ENCODE results near the gene ATP5F1E.
A peak's percentile ranks its signal among the peaks of the same experiment; 100 is the strongest.
"Not testable (repeated sequence)": the region's sequence is repeated elsewhere in the genome, so short reads cannot be mapped to it uniquely, and the experiment has no call there.

The ATP5F1E gene

GRCh38 chr20:59042796-59043631 lies 10.9 kb upstream of the ATP5F1E start:
- DNase-seq = peak; percentile 87

DNA sequence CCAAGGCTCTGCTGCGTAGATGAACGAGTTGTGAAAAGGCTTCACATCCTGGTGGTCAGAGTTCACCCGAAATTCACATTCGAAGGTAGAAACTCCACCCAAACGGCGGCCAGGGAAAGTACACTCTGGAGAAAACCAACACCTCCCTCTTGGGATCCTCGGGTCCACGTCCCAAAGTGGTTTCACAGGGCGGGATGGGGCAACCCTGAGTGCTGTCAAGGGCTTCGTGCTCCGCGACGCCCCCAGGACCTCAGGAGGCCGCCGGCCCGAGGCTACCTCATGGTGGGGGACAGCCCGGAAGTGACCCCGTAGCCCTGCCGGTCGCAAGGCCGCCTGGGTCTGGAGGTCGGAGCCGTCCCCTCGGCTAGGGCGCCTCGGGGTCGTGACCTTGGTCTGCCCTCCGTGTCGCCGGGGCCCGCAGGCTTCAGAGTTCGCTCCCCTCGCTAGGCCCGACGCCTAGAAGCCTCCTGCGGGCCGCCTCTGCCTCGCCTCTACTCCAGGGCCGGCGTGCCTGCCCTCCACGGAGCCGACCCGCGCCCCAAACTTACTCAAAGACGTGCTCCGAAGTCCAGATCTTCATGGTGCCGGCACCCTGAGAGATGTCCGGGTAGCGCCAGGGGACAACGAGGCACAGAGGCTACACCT lies 10.1 kb upstream of the ATP5F1E start, which contains the start of gene PRELID3B:
Gene PRELID3B, minus strand, starts transcription at position 636 of the 645 bp plus-strand sequence. Its CDS starts 56 bp downstream, at position 580.
- DNase-seq = peak; percentile 29

DNA sequence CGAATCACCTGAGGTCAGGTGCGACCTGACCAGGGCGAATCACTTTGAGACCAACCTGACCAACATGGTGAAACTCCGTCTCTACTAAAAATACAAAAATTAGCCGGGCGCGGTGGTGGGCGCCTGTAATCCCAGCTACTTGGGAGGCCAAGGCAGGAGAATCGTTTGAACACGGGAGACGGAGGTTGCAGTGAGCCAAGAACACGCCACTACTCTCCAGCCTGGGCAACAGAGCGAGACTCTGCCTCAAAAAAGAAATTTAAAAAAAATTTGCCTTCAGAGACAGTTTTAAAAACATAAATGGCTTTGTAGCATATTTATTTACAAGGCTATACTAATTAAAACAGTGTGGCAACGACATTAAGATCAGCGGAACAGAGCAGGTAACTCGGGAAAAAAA lies 9.4 kb upstream of the ATP5F1E start:
- not testable (repeated sequence) for DNase-seq

DNA sequence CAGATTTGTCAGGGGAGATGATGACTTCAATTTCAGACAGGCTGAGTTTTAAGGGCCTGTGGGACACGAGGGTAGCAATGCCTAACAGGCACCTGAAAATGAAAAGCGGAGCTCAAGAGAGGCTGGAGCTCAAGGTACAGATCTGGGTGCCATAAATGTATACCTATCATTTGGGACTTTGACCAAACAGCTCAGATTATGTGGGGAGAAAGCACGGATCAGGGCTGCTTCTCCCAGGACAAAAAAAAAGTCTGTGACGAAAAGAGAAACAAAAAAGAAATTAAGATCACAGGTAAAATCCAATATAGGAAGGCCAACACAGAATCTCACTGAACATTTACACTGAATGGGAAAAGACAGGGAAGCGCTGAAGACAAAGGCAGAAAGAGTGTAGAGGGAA lies 8.5 kb upstream of the ATP5F1E start:
- DNase-seq = no peak

- no peak for DNase-seq
Observed at GRCh38 chr20:59039233-59039632, 7.1 kb upstream of the ATP5F1E start.

GRCh38 chr20:59037386-59037785 lies 5.3 kb upstream of the ATP5F1E start:
- no peak for DNase-seq

GRCh38 chr20:59035381-59035780 lies 3.2 kb upstream of the ATP5F1E start:
- no peak for DNase-seq

DNA sequence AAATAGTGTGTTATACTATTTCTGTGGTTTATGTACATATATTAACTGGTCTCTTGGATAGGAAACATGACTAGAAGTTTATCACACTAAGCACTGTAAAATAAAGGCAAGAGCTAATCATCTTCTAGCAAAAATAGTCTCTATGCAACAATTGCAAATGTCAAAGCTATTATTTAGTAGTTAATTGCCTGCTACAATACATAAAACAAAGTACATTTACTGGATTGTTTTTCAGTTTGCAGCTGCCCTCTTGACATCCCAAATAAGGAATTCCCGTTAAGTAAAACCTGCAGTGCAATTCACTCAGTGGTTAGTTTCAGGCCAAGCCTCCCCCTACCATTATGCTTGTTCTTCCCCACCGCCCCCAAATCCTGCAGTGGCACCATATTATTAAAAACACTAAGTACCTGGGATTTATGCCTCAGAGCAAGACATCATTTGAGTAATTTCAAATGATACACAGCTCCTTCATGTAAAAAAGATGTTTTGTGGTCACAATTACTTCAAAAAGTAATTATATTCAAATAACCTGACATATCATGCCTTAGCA lies 1.6 kb upstream of the ATP5F1E start:
- no peak for DNase-seq

DNA sequence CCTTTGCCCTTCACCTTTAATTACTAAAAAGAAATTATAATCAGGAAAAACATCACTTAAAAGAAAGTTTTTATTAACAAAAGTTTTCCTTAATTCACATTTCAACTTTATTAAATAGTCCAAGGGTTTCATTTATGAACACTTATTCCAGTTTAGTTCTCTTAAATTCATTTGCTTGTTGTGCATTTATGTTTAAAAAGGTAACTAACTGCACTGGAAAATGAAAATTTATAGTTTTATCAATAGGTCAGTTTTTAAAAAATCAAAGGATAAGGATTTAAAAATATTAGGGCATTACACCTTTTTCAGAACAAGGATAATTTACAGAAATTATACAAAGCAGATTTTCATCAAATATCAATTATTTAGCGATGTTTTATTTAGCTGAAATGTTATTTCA lies 958 bp upstream of the ATP5F1E start:
- DNase-seq = no peak

GRCh38 chr20:59032713-59033059 lies 551 bp upstream of the ATP5F1E start:
- peak; percentile 30 for DNase-seq

- no peak for DNase-seq
Observed at GRCh38 chr20:59031564-59032022, 542 bp downstream of the ATP5F1E start.

GRCh38 chr20:59030911-59031563 lies 1.1 kb downstream of the ATP5F1E start:
- DNase-seq = no peak

GRCh38 chr20:59028812-59029211 lies 3.3 kb downstream of the ATP5F1E start:
- DNase-seq = no peak

DNA sequence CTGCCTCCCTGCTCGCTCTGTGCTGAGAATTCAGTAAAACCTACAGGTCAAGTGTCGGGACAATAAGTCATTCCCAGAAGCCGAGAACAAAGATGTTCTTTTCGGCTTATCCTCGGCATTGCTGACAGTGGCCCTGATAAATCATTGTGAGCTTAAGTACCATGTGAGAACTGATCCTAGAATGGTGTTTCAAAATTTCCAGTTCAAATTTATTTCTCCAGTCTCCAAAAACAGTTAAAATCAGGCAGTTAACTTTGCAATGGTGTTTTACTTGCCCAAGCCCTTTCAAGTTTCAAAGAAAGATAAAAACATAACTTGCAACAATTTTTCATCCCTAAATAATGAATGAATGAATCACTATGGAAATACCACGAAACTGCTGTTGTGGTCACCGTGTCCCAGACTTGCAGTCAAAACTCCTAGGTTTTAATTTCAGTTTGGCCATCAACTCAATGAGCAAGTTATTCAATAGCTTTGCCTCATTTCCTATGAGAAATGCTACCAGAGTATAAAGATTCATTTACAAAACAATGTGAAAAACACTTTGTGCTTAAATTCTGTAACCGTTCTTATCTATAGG lies 4.3 kb downstream of the ATP5F1E start:
- peak; percentile 31 for DNase-seq

DNA sequence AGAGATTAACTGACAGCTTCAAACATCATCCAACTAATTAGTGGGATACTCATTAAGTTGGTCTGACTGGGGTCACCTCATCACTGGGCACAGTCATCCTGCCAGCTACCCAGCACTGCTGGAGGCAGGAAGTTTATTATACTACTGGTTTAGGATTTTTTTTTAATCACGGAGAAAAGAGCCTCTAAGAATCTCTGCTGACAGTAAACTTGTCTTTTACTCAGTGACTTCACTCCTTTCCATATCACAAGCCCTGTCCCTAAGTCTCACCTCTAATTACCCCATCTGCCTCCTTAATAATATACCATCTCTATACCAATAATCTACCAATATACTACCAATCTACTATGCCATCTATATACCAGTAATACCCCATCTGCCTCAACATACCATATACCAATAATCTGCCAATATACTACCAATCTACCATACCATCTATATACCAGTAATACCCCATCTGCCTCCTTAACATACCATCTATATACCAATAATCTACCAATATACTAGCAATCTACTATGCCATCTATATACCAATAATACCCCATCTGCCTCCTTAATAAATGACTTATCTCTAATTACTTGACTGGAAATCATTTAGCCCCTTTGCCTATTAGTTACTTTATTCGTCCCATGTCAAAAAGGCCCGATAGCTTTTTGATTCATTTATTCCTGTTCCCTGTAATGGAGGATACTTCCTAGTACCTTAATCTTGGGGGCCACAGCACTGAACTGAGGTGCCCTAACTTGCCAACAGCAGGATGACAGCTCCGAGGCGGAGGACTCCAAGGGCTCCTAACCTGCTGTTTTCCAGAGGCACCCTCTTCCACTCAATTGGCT lies 5.0 kb downstream of the ATP5F1E start:
- DNase-seq = no peak

GRCh38 chr20:59025511-59025910 lies 6.6 kb downstream of the ATP5F1E start:
- no peak for DNase-seq

- DNase-seq = no peak
Observed at GRCh38 chr20:59025086-59025485, 7.0 kb downstream of the ATP5F1E start.

DNA sequence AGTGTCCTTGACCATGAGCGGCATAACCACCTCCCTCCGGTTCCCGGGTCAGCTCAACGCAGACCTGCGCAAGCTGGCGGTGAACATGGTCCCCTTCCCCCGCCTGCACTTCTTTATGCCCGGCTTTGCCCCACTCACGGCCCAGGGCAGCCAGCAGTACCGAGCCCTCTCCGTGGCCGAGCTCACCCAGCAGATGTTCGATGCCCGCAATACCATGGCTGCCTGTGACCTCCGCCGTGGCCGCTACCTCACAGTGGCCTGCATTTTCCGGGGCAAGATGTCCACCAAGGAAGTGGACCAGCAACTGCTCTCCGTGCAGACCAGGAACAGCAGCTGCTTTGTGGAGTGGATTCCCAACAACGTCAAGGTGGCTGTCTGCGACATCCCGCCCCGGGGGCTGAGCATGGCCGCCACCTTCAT lies 8.0 kb downstream of the ATP5F1E start:
- DNase-seq = no peak

DNA sequence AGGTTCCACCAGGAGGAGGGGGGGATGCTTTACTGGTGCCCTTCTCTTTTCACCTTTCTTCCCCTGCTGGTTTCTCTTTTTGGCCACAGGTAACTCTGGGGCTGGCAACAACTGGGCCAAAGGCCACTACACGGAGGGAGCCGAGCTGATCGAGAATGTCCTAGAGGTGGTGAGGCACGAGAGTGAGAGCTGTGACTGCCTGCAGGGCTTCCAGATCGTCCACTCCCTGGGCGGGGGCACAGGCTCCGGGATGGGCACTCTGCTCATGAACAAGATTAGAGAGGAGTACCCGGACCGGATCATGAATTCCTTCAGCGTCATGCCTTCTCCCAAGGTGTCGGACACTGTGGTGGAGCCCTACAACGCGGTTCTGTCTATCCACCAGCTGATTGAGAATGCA lies 8.5 kb downstream of the ATP5F1E start:
- DNase-seq = no peak

DNA sequence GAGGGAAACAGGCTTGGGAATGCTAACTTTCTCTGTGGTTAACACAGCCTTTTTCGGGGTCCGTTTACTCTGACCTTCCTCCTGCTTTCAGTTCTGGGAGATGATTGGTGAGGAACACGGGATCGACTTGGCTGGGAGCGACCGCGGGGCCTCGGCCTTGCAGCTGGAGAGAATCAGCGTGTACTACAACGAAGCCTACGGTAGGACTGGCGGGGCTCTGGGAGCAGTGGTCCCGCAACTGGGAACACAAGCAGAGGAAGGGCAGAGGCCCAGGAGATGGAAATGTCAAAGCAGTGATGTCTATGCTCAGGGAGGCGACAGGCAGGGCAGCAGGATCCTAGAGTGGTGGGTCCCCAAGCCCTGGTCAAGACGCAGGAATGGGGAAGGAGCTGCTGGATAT lies 9.4 kb downstream of the ATP5F1E start:
- no peak for DNase-seq

DNA sequence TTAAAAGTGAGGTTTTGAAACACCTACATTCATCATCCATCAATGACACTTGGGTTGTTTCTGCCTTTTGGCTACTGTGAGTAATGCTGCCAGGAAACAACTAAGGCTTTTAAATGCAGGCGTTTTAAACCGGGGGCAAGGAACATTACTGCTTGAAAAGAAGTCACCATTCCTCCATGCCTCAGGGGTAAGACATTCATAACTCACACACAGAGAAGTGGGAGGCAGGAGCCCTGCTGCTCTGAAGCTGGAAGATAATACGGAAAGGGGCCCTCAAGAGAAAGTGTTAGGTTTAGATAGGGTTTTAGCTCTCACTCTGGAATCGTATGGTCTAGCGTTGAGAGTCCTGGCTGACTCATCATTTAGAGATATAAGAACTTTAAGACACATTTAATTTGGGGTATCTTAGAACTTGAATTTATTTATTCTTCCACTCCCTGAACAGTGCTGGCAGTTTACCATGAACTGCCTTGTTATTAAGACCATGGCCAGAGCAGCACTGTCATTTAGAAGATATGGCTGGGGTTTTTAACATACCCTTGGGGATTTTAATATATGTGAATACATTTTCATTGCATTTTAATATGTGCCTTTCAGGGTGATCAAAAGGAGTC lies 11.1 kb downstream of the ATP5F1E start:
- DNase-seq = no peak

DNA sequence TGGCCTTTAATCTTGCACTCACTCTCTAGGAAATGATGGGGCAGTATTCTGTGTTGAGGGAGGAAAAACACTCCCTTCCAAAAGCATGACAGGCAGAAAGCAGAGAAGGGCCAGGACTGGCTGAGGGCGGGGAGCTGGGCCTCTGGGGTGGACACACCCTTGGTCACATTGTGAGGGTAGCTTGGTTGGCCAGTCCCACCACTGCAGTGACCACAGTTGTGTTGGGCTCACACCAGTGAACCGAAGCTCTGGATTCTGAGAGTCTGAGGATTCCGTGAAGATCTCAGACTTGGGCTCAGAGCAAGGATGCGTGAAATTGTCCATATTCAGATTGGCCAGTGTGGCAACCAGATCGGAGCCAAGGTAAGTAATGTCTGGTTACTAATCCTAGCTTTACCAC lies 12.9 kb downstream of the ATP5F1E start, which contains the start of gene TUBB1:
Gene TUBB1, plus strand, starts transcription at position 213 of the 400 bp plus-strand sequence. Its CDS starts 94 bp downstream, at position 307.
- no peak for DNase-seq
